ENCODE results near the gene CCDC169.

Gene CCDC169

DNA sequence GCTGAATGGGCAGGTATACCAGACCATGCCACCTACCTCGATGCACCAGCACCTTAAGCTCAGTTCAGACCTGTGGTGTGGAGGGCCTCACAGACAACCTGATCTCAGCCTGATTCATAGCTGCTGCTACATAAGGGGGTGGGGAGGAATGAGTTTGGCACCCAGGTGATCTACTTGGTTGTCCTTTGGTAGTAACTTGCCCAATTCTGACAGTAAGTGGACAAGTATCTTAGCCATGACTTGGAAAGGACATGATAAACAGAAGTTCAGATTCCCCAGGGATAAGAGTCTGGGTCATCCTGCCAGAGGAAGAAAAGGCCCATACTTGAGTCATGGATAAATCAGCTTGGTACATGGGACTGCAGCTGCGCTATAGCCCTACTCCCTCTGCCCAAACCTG lies 54.9 kb downstream of the CCDC169 start:
- DNase-seq, result no peak

DNA sequence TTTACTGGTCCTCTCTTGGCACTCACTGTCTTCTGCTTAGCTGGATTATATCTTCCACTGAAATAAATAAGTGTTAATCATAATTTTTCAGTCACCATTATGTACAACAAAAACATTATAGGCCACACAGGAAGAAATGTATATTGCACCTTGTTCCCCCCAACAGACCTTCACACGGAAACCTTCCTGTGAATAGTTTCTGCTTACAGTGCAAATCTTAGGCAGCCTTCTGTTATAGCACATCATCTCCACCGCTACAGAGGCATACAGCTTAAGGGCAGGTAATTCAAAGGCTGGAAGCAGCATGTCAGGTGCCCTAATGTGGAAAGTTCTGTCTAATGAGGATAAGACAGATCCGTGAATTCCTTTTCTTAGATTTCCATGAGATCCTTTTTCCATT lies 66.4 kb downstream of the CCDC169 start:
- no peak for DNase-seq

DNA sequence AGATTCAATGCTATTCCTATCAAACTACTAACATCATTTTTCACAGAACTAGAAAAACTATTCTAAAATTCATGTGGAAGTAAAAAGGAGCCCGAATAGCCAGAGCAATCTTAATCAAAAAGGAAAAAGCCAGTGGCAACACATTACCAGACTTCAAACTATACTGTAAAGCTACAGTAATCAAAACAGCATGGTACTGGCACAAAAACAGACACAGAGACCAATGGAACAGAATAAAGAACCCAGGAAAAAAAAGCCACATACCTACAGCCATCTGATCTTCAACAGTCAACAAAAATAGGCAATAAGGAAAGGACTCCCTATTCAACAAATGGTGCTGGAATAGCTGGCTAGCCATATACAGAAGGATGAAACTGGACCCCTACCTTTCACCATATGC lies 72.9 kb downstream of the CCDC169 start:
- no peak for DNase-seq

GRCh38 chr13:36219883-36220282 lies 77.7 kb downstream of the CCDC169 start:
- no peak for DNase-seq

- DNase-seq, result no peak
Observed at GRCh38 chr13:36217456-36217855, 80.2 kb downstream of the CCDC169 start.

DNA sequence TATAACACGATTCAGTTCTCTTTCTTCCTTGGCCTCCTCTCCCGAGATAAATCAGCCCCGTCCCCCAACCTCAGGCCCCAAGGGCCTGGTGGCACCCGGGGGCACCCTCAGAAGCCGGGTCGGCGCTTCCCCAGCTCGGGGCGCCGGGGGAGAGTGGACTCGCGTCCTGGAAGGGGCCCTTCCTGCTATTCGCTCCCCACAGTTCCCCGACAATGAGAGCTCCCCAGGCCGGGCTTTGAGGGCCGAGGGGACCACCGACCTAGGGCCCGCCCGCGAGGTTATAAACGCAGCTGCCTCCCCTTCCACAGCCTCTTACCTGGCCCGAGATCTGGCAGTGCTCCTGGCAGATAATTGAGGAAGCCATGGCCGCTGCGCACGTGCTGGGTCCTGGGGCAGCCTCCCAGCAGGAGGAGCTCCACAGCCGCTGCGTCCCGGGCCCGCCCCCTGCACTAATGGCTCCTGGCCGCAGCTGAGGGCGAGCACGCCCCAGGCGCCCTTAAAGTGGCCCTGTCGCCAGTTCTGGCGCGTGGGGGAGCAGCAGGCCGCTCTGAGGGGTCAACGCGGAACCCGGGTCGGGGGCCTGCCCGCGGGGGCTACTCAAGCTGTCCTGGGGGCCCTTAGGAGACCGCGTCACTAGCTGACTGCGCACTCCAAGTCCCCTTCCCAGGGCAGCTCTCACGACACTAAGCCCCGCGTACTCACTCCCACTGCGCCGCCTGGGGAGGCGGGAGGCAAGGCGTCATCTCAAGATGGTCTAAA lies 83.3 kb downstream of the CCDC169 start, which contains the start of gene SOHLH2:
TSS of gene SOHLH2 (minus strand) at position 394 of the 759 bp plus-strand sequence. CDS start at position 364, 30 bp downstream.
- no peak for DNase-seq

DNA sequence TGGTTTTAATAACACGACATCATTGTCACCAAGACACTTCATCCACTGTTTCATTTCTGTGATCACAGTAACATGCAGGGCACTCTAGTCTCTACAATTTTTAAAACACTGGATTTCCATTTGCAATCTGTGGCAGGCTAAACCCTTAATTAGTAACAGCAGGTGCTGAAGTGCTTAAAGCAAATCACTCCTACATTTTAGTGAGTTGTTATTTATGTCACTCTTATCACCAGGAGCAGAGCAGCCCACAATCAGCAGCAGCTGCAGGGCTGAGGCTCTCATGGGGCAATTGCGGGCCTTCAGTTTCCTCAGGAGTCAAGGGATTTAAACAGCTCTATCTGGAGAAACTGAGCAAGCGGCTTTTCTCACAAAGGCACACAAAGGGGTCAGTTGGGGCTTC lies 84.8 kb downstream of the CCDC169 start:
- no peak for DNase-seq

DNA sequence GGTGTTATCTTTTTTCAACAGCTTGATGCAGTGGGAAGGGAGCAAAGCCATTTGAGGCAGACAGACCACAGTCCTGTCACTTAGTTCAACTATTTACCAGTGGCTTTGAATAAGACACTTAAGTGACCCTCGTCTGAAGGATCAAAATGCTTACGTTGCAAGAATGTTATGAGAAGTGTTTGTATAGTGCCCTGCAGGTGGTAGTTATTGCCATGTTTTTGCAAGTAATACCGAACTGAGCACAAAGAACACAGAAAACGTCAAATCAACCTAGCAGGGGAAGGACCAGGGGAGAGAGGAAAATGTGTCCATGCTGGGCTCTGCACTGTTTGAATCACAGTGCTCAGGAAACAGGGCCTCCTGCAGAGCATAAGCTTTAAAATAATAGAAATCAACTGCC lies 86.0 kb downstream of the CCDC169 start:
- no peak for DNase-seq

GRCh38 chr13:36210738-36211137 lies 86.9 kb downstream of the CCDC169 start:
- DNase-seq, result no peak

GRCh38 chr13:36207672-36208071 lies 89.9 kb downstream of the CCDC169 start:
- no peak for DNase-seq

DNA sequence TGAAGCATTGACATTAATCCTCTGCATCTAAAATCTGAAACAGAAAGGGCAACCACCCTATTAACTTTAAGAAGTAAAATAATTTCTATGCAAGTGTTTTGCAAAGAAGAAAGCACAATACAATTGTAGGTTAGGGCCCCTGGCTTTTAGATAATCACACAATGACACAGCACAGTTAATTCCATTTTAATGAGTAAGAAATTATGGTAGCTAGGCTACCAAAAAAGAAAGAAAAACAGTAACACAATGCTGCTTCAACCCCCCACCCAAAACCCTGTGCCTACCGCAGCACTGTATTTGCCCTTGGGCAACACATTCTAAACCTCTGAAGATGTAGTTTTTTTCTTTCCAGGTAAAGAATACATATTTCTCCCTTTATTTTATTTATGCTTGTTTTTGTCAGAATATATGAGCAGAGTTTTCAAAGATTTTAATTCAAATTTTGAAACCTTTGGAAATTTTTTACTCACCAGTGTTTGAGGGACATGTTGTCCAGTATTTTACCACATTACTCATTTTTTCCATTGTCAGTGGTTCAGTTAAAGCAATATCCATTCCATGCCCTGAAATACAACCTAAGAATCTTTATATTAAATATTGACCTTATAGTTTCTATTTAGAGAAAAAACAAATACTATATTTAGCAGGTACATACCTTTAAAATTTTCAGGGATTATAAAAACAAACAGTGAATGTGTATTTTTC lies 104.3 kb downstream of the CCDC169 start:
- DNase-seq, result no peak

DNA sequence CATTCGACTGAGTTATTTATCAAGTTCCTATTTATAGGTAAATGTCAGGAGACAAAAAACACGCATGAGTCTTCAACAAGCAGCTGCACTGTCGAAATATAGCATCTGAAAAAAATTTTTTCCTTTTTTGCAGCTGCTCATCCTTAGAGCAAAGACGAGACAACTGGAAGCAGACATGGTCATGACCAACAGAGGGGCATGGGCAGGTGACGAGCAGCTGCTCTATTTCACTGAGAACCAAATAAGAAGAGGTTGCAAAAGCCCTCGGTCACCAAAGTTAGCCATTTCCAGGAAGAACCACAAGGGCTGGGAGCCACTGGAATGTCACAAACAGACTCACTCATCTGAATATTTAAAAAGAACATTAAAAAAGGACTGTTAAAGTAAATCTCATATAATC lies 105.4 kb downstream of the CCDC169 start:
- no peak for DNase-seq

DNA sequence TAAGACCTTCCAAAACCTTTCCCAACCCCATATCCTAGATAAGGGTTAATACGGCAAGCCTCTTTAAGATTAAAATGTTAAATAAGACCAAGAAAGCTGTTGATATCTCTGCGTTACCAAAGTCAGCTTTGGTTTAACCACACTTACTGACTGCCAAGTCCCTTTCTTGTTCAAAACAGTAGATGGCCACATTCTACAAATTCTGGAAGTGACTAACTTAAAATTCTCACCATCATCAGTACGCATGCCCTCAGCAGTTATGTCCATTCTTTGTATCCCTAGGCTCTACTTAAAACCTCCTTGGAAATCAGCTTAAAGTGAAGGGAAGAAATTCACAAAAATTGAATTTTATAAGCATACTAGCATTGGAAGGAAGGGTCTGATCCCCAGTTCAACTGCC lies 106.8 kb downstream of the CCDC169 start:
- DNase-seq, result no peak

GRCh38 chr13:36188441-36188840 lies 109.2 kb downstream of the CCDC169 start:
- no peak for DNase-seq

- DNase-seq, result no peak
Observed at GRCh38 chr13:36183901-36184300, 113.7 kb downstream of the CCDC169 start.
